ENCODE results near the gene TMED1. TPM values are rescaled to one million over a fixed set of nuclear protein-coding genes. Genes with fewer than 3 reads are reported as not detected.

The TMED1 gene
- total and polyA plus RNA-seq, 2 experiments from 2014 or later: 29.7 to 37.2 TPM

DNA sequence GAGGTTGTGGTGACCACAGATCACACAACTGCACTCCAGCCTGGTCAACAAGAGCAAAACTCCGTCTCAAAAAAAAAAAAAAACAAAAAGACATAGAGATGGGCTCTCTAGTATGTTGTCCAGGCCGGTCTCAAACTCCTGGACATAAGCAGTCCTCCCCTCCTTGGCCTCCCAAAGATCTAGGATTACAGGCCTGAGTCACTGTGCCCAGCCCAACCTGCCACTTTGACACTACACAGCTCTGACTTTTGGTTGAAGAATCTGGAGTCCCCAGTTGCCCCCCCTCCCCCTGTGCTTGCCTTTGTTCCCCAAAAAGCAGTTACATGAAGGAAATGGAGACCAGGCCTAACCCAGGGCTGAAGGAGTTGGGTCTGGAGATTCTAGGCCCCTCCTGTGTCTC is 48.3 kb upstream of the TMED1 start (continued):
- TF ChIP-seq, protein P1, sequence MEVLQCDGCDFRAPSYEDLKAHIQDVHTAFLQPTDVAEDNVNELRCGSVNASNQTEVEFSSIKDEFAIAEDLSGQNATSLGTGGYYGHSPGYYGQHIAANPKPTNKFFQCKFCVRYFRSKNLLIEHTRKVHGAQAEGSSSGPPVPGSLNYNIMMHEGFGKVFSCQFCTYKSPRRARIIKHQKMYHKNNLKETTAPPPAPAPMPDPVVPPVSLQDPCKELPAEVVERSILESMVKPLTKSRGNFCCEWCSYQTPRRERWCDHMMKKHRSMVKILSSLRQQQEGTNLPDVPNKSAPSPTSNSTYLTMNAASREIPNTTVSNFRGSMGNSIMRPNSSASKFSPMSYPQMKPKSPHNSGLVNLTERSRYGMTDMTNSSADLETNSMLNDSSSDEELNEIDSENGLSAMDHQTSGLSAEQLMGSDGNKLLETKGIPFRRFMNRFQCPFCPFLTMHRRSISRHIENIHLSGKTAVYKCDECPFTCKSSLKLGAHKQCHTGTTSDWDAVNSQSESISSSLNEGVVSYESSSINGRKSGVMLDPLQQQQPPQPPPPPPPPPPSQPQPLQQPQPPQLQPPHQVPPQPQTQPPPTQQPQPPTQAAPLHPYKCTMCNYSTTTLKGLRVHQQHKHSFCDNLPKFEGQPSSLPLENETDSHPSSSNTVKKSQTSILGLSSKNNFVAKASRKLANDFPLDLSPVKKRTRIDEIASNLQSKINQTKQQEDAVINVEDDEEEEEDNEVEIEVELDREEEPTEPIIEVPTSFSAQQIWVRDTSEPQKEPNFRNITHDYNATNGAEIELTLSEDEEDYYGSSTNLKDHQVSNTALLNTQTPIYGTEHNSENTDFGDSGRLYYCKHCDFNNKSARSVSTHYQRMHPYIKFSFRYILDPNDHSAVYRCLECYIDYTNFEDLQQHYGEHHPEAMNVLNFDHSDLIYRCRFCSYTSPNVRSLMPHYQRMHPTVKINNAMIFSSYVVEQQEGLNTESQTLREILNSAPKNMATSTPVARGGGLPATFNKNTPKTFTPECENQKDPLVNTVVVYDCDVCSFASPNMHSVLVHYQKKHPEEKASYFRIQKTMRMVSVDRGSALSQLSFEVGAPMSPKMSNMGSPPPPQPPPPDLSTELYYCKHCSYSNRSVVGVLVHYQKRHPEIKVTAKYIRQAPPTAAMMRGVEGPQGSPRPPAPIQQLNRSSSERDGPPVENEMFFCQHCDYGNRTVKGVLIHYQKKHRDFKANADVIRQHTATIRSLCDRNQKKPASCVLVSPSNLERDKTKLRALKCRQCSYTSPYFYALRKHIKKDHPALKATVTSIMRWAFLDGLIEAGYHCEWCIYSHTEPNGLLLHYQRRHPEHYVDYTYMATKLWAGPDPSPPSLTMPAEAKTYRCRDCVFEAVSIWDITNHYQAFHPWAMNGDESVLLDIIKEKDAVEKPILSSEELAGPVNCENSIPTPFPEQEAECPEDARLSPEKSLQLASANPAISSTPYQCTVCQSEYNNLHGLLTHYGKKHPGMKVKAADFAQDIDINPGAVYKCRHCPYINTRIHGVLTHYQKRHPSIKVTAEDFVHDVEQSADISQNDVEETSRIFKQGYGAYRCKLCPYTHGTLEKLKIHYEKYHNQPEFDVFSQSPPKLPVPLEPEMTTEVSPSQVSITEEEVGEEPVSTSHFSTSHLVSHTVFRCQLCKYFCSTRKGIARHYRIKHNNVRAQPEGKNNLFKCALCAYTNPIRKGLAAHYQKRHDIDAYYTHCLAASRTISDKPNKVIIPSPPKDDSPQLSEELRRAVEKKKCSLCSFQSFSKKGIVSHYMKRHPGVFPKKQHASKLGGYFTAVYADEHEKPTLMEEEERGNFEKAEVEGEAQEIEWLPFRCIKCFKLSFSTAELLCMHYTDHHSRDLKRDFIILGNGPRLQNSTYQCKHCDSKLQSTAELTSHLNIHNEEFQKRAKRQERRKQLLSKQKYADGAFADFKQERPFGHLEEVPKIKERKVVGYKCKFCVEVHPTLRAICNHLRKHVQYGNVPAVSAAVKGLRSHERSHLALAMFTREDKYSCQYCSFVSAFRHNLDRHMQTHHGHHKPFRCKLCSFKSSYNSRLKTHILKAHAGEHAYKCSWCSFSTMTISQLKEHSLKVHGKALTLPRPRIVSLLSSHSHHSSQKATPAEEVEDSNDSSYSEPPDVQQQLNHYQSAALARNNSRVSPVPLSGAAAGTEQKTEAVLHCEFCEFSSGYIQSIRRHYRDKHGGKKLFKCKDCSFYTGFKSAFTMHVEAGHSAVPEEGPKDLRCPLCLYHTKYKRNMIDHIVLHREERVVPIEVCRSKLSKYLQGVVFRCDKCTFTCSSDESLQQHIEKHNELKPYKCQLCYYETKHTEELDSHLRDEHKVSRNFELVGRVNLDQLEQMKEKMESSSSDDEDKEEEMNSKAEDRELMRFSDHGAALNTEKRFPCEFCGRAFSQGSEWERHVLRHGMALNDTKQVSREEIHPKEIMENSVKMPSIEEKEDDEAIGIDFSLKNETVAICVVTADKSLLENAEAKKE (CRISPR knock-in tag; IDR thresholded peaks at IDR 0.05): no peak
- TF ChIP-seq STAT1 (IDR thresholded peaks at IDR 0.05; ENCODE audit: unreplicated experiment): no peak
- TF ChIP-seq ZNF331 (CRISPR knock-in tag; IDR thresholded peaks at IDR 0.05; ENCODE audit: low read depth): no peak
- no peak for TF ChIP-seq EZH2 (IDR thresholded peaks at IDR 0.05; ENCODE audit: low read depth, unreplicated experiment)
- TF ChIP-seq, protein P2, sequence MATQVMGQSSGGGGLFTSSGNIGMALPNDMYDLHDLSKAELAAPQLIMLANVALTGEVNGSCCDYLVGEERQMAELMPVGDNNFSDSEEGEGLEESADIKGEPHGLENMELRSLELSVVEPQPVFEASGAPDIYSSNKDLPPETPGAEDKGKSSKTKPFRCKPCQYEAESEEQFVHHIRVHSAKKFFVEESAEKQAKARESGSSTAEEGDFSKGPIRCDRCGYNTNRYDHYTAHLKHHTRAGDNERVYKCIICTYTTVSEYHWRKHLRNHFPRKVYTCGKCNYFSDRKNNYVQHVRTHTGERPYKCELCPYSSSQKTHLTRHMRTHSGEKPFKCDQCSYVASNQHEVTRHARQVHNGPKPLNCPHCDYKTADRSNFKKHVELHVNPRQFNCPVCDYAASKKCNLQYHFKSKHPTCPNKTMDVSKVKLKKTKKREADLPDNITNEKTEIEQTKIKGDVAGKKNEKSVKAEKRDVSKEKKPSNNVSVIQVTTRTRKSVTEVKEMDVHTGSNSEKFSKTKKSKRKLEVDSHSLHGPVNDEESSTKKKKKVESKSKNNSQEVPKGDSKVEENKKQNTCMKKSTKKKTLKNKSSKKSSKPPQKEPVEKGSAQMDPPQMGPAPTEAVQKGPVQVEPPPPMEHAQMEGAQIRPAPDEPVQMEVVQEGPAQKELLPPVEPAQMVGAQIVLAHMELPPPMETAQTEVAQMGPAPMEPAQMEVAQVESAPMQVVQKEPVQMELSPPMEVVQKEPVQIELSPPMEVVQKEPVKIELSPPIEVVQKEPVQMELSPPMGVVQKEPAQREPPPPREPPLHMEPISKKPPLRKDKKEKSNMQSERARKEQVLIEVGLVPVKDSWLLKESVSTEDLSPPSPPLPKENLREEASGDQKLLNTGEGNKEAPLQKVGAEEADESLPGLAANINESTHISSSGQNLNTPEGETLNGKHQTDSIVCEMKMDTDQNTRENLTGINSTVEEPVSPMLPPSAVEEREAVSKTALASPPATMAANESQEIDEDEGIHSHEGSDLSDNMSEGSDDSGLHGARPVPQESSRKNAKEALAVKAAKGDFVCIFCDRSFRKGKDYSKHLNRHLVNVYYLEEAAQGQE (IDR thresholded peaks at IDR 0.05; ENCODE audit: unreplicated experiment): no peak

DNA sequence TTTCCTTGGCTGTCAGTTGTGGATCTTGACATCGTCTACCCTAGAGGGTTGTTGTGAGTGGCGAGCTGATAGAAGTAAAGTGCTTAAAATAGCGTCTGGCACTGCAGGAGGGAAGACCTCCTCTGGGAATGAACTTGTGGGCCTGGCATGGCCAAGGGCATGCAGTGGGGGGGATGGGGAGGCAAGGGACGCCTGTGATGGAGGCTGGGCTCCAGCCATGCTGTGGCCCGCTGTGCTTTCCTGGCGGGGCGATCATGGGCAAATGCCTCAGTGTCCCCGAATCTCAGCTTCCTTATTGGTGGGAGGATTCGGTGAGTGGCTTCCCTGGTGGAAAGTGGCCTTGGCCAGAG is 46.1 kb upstream of the TMED1 start:
- Histone ChIP-seq H3K79me2 (replicated peaks; ENCODE audit: insufficient read depth) (peaks cover 95% of the 10 kb centered on the region), H3K9me2 (ENCODE audit: insufficient read depth) (no peaks in the 10 kb centered on the region; the same call in 1 of the 2 replicates), H3K36me3 (ENCODE audit: insufficient read depth) (no peaks in the 10 kb centered on the region), H2AFZ (no peak overlapping the region), H3K4me1 (ENCODE audit: insufficient read depth) (peaks cover 67% of the 10 kb centered on the region), H3K4me3 (peak overlapping the region; percentile 37; the same call in 1 of the 2 replicates), H3K27ac (ENCODE audit: low read depth) (peak overlapping the region; percentile 11; the same call in 1 of the 2 replicates), H3K4me2 (peak overlapping the region; percentile 75), H3K27me3 (ENCODE audit: insufficient read depth) (no peaks in the 10 kb centered on the region), H4K20me1 (replicated peaks; ENCODE audit: insufficient read depth) (peaks cover 5% of the 10 kb centered on the region; the same call in 1 of the 2 replicates), H3F3A (replicated peaks; ENCODE audit: low read depth) (peaks cover 39% of the 10 kb centered on the region)
- H3K36me3 Mint-ChIP-seq (ENCODE audit: low read depth): peaks cover 11% of the 10 kb centered on the region
- H3K4me3 Mint-ChIP-seq: peak overlapping the region; percentile 32; the same call in 1 of the 3 replicates
- no peaks in the 10 kb centered on the region for H3K9me3 Mint-ChIP-seq
- TF ChIP-seq, protein P2 (IDR thresholded peaks at IDR 0.05; ENCODE audit: unreplicated experiment): no peak
- TF ChIP-seq ZNF331 (CRISPR knock-in tag; IDR thresholded peaks at IDR 0.05; ENCODE audit: low read depth) (no peak), CREB1 (CRISPR knock-in tag; IDR thresholded peaks at IDR 0.05; ENCODE audit: low read depth) (no peak)
- TF ChIP-seq, protein P3, sequence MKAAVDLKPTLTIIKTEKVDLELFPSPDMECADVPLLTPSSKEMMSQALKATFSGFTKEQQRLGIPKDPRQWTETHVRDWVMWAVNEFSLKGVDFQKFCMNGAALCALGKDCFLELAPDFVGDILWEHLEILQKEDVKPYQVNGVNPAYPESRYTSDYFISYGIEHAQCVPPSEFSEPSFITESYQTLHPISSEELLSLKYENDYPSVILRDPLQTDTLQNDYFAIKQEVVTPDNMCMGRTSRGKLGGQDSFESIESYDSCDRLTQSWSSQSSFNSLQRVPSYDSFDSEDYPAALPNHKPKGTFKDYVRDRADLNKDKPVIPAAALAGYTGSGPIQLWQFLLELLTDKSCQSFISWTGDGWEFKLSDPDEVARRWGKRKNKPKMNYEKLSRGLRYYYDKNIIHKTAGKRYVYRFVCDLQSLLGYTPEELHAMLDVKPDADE (IDR thresholded peaks at IDR 0.05): no peak
- H3K27me3 Mint-ChIP-seq (ENCODE audit: insufficient read depth, low read depth, poor library complexity): peaks cover 18% of the 10 kb centered on the region
- H3K27ac Mint-ChIP-seq: peak overlapping the region; percentile 87; the same call in 1 of the 2 replicates
- H3K4me1 Mint-ChIP-seq: peaks cover 65% of the 10 kb centered on the region
- no peak for DNase-seq (ENCODE audit: low spot score)
- no peak for ATAC-seq
